Measurements from ENCODE around the gene DDA1. TPM values are rescaled to one million over a fixed set of nuclear protein-coding genes. Genes with fewer than 3 reads are reported as not detected.

The DDA1 gene
- total and polyA plus RNA-seq, 9 of the 15 experiments (the other 6 are each of a cell fraction or from before 2014, with no cell fraction given), result 1.4 to 83.8 (median 33.8) TPM

GRCh38 chr19:17351815-17352435 is 42.6 kb downstream of the DDA1 start (continued):
- TF ChIP-seq E4F1 (CRISPR knock-in tag; IDR thresholded peaks at IDR 0.05; ENCODE audit: borderline replicate concordance) (no peak), GTF2F1 (IDR thresholded peaks at IDR 0.05; ENCODE audit: low read depth, low read length) (peak; percentile 28; the same call in 1 of the 2 replicates), USF1 (CRISPR knock-in tag; IDR thresholded peaks at IDR 0.05) (peak; percentile 92), RAD51 (IDR thresholded peaks at IDR 0.05; ENCODE audit: borderline replicate concordance, low read depth) (peak; percentile 59), SFPQ (IDR thresholded peaks at IDR 0.05; ENCODE audit: low read depth, low read length) (no peak), RBM34 (IDR thresholded peaks at IDR 0.05; ENCODE audit: borderline replicate concordance, insufficient read depth, low read length) (no peak), TEAD2 (tag; IDR thresholded peaks at IDR 0.05) (no peak), E2F1 (CRISPR knock-in tag; IDR thresholded peaks at IDR 0.05) (no peak), RCOR1 (IDR thresholded peaks at IDR 0.05; ENCODE audit: borderline replicate concordance in 1 of 2, low read depth in 2 of 2, low read length in 2 of 2) (no peak), SIN3A (IDR thresholded peaks at IDR 0.05; ENCODE audit: borderline replicate concordance in 2 of 2, control insufficient read depth in 1 of 2, low read depth in 2 of 2, low read length in 2 of 2) (no peak), BRF2 (IDR thresholded peaks at IDR 0.05; ENCODE audit: borderline replicate concordance, insufficient read depth, insufficient read length) (no peak), NR1H2 (CRISPR knock-in tag; IDR thresholded peaks at IDR 0.05) (no peak), CEBPB (tag; IDR thresholded peaks at IDR 0.05) (no peak), KDM1A (IDR thresholded peaks at IDR 0.05) (peak; percentile 54 to 77; a peak in 3 of 4 replicates), KLF13 (tag; IDR thresholded peaks at IDR 0.05; ENCODE audit: borderline replicate concordance, low read depth) (no peak), BHLHE40 (IDR thresholded peaks at IDR 0.05; ENCODE audit: low read length) (0 out of 2 replicates have a peak, but pooled peaks have one; percentile 19)

Measured in K562 (cell line).